Chondrocyte (in vitro differentiated cells): ENCODE measurements around the gene DRAXIN. TPM values are rescaled to one million over a fixed set of nuclear protein-coding genes. Genes with fewer than 3 reads are reported as not detected.

Source experiments
- DNase-seq: peaks from one replicate; pipeline ENCODE4 v3.0.0; 2021; ENCODE audit warnings: mixed read lengths, low spot score
- H3K27ac Mint-ChIP-seq: one replicate; pipeline ENCODE4 v1.8.0; 2021; ENCODE audit warnings: mild to moderate bottlenecking, moderate library complexity, mixed read lengths; ENCODE audit not compliant: unreplicated experiment
- H3K27me3 Mint-ChIP-seq: 2 replicates; pipeline ENCODE4 v1.8.0; 2021; ENCODE audit warnings: low read depth, mixed read lengths
- H3K36me3 Mint-ChIP-seq: 2 replicates; pipeline ENCODE4 v1.8.0; 2021; ENCODE audit warnings: low read depth, mixed read lengths
- H3K4me1 Mint-ChIP-seq: 2 replicates; pipeline ENCODE4 v1.8.0; 2021; ENCODE audit warnings: low read depth, mild to moderate bottlenecking, mixed read lengths
- H3K4me3 Mint-ChIP-seq: one replicate; pipeline ENCODE4 v1.8.0; 2021; ENCODE audit warnings: mild to moderate bottlenecking, moderate library complexity, mixed read lengths; ENCODE audit not compliant: unreplicated experiment
- H3K9me3 Mint-ChIP-seq: 2 replicates; pipeline ENCODE4 v1.8.0; 2021; ENCODE audit warnings: low read depth, mixed read lengths
- CTCF ChIP-seq: fragments of 200-600 bp; sonication (generic); IDR thresholded peaks from 2 replicates; pipeline ENCODE4 v1.5.0; 2021; ENCODE audit warnings: antibody characterized with exemption, mild to moderate bottlenecking, moderate library complexity
- total RNA-seq: library from RNA; stranded (reverse); gene quantifications from 3 replicates; pipeline ENCODE4 v1.2.1, GENCODE V29; 2021

The DRAXIN gene
- total RNA-seq, 1 donor from 2014 or later: 0.17 TPM

- no peak for TF ChIP-seq CTCF
- Mint-ChIP-seq H3K4me3 (no peak overlapping the region), H3K27me3 (peaks cover 52% of the 10 kb centered on the region), H3K9me3 (no peaks in the 10 kb centered on the region), H3K4me1 (no peaks in the 10 kb centered on the region), H3K36me3 (no peaks in the 10 kb centered on the region), H3K27ac (no peak overlapping the region)
- peak; percentile 62 for DNase-seq
Measured at GRCh38 chr1:11701551-11701961, 10.0 kb downstream of the DRAXIN start.

DNA sequence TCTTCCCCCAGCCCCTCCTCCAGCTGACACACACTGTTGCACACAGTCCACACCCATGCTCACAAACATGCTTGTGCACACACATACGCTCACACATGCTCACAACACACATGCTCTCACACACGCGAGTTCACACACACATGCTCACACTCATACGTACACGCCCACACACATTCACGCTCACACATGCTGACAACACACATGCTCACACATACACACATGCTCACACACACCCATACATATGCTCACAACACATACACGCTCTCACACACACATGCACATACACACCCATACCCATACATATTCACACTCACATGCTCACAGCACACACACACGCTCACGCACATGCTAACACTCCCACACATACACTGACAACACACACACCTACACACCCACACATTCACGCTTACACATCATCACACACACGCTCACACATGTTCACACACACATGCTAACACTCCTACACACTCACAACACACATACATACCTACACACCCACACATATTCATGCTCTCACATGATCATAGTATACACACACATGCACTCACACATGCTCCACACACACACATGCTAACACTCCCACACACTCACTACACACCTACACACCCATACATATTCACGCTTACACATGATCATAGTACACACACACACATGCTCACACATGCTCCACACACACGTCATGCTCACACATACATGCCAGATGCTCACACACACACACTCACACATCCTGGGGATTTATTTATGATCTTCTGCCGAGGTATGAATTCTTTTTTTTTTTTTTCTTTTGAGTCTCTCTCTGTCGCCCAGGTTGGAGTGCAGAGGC, 10.7 kb downstream of the DRAXIN start:
- DNase-seq: peak; percentile 56
- H3K27me3 Mint-ChIP-seq: peaks cover 52% of the 10 kb centered on the region
- H3K4me1 Mint-ChIP-seq: no peaks in the 10 kb centered on the region
- TF ChIP-seq CTCF: no peak
- H3K36me3 Mint-ChIP-seq: no peaks in the 10 kb centered on the region
- no peaks in the 10 kb centered on the region for H3K9me3 Mint-ChIP-seq
- H3K27ac Mint-ChIP-seq: no peak overlapping the region
- H3K4me3 Mint-ChIP-seq: no peak overlapping the region

DNA sequence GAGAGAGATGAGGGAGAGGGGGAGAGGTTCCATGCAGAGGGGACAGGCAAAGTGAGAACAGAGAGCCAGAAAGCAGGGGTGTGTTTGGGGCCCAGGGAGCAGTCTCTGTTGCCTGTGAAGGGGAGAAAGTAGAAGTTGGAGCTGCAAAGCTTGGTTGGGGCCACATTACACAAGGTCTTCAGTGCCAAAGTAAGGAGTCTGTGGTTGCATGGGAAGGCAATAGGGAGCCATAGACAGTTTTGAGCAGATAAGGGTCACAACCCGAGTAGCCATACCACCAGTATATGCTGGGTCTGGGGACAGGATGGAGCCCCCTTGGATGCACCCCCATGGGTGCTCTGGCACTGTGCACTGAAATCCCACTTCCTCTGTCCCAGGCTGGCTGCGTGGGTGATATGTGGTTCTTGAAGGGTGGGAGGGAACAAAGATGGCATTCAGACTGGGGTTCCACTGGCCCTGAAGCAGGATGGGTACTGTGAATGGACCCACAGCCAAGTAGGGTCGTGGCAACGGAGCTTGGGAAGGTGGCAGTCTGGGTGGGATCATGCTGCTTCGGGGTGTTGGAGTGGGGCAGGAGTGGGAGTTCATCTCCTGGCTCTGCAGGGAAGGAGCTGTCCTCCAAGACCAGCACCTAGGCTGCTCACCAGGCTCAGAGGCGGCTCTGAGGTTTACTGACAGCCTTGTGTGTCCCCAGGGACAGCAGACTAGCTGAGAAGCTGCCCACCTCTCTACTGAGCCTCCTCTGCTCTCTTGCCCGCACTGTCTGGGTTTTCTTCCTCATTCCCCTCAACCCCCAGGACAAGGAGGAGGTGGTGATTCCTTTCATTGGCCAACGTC, 12.1 kb downstream of the DRAXIN start:
- no peak overlapping the region for H3K27ac Mint-ChIP-seq

DNA sequence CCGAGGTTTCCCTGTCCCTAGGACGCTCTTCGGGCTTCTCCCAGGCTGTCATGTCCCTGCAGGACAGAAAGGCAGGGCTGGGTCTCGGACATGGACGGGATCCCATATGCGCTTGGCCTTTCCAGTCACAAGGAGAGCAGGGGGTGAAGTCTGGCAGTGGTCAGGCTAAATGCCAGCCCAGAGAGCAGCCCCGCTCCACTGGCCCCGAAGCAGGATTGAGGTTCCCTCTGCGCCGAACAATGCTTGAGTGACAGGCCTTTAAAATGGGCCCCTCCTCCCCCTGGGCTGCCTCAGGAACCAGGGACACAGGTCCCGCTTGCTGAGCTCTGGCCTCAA, 12.7 kb downstream of the DRAXIN start:
- peak; percentile 62 for DNase-seq
- H3K36me3 Mint-ChIP-seq: no peaks in the 10 kb centered on the region
- peaks cover 38% of the 10 kb centered on the region for H3K27me3 Mint-ChIP-seq
- TF ChIP-seq CTCF: no peak
- H3K4me3 Mint-ChIP-seq: no peak overlapping the region
- no peaks in the 10 kb centered on the region for H3K9me3 Mint-ChIP-seq
- no peak overlapping the region for H3K27ac Mint-ChIP-seq
- peaks cover 3% of the 10 kb centered on the region for H3K4me1 Mint-ChIP-seq

More for the DNA sequence above, 12.1 kb downstream of the DRAXIN start:
- Mint-ChIP-seq H3K27me3 (peaks cover 43% of the 10 kb centered on the region), H3K36me3 (no peaks in the 10 kb centered on the region), H3K4me1 (peaks cover 3% of the 10 kb centered on the region), H3K4me3 (no peak overlapping the region), H3K9me3 (no peaks in the 10 kb centered on the region)
- DNase-seq: peak; percentile 73
- TF ChIP-seq CTCF: no peak

GRCh38 chr1:11704691-11705475, 13.4 kb downstream of the DRAXIN start:
- Mint-ChIP-seq H3K4me1 (peaks cover 3% of the 10 kb centered on the region), H3K9me3 (no peaks in the 10 kb centered on the region), H3K27me3 (peaks cover 39% of the 10 kb centered on the region), H3K27ac (no peak overlapping the region), H3K4me3 (no peak overlapping the region), H3K36me3 (no peaks in the 10 kb centered on the region)
- DNase-seq: peak; percentile 70
- no peak for TF ChIP-seq CTCF
